GM19467 (cell line): ENCODE measurements around the gene DIMT1.

ENCODE experiments used
- ATAC-seq: cut with Tn5 transposase; IDR thresholded peaks from one replicate; pipeline ENCODE4 v1.9.1; 2021; ENCODE audit warnings: mild to moderate bottlenecking, moderate library complexity; ENCODE audit not compliant: unreplicated experiment

Gene DIMT1

GRCh38 chr5:62371409-62371808 is 32.3 kb downstream of the DIMT1 start:
- ATAC-seq, result no peak

DNA sequence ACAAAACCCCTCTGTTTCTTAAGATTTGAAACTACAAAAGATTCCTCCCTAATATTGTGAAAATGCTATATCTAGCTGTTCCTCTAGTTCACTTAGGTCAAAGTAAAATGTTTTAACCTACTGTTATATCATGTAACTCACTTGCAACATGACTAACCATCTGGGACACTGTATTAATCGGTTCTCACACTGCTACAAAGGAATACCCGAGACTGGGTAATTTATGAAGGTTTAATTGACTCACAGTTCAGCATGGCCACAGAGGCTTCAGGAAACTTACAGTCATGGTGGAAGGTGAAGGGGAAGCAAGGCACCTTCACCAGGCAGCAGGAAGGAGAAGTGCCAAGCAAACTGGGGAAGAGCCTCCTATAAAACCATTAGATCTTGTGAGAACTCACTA is 34.7 kb downstream of the DIMT1 start:
- ATAC-seq, result no peak

- ATAC-seq, result no peak
These were observed 41.0 kb downstream of the DIMT1 start for GRCh38 chr5:62362701-62363100.

DNA sequence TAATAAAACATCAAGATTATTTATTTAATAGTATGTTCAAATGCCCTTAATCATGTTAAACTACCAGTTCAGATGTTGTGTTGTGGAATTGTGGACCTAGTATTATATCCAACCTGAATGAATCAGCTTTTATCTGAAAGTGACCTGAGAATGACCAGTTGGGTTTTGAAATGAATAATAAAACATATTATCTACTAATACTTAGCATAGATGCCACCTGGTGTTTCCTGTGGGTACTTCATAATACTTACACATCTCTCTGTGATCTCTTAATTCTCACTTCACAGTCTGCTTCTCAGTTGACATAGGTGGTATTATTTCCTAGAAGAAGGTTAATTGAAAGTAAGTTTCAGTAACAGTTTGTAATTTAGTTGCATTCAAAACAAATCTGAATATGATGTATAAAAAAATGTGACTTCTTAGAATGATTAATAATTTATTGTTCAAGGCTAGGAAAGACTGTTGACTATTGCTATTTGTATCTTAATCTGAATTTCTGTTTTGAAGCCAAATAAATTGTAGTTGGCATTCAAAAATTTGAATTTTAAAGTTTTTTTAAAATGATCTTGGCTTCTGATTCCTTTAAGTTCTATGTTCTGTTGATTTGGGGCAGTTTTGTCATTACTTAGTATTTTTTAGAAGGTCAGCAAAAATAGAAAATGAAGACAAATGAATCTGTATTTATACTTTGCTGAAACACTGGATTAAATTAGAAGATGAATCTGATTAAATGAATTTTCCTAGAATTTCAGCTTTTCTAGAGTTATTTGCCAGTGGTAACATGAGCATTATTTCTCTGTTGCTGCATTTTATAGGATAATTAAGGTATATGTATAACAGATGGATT is 49.5 kb downstream of the DIMT1 start:
- ATAC-seq, result peak; percentile 71

- no peak for ATAC-seq
These were observed 54.8 kb downstream of the DIMT1 start for GRCh38 chr5:62348723-62349481.

DNA sequence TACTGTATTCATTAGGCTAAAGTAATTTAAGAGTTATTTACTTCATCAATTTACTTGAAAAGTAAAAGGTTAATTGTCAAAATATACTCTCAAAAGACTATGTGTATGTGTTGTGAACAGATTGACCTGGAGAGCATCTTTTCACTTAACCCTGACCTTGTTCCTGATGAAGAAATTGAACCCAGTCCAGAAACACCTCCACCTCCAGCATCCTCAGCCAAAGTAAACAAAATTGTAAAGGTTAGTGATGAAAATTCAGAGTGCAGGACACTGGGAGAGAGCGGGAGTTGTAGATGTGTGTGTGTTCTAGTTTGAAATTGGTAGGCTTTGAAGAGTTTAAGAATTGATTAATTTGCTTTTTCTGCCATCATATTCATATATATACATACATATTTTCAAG is 55.8 kb downstream of the DIMT1 start:
- no peak for ATAC-seq

DNA sequence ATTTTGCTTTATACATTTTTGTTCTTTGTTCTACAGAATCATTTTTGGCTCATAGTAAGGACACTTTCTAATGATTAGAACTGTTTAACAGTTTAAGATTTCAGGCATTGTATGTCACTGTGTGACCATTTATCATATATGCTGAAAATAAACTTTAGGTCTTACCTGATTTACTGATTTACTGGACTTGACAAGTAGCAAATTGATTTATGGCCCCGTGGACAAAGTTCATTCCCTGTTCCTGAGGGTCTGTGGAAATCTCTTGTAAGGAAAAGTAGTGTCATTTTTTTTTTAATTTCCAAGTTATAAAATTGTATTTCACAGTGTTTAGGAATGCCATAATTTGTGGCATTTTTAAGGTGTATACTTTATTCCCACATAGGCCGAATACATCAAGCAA is 57.0 kb downstream of the DIMT1 start:
- no peak for ATAC-seq

DNA sequence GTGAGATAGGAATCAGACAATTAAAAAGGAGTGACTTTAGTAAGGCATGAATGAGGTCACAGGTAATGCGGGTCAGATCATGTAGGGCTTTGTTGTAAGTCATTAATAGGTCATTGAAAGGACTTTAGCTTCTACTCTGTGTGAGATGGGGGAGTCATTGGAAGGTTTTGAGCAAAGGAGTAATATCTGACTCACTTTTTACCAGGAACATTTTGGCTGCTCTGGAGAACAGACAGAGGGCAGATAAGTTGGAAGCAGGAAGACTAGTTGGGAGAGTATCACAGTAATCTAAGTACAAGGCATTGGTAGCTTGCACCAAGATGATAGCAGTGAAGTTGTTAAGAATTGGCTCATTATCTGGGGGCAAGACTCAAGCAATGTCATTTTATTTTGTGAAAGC is 60.3 kb downstream of the DIMT1 start:
- no peak for ATAC-seq

DNA sequence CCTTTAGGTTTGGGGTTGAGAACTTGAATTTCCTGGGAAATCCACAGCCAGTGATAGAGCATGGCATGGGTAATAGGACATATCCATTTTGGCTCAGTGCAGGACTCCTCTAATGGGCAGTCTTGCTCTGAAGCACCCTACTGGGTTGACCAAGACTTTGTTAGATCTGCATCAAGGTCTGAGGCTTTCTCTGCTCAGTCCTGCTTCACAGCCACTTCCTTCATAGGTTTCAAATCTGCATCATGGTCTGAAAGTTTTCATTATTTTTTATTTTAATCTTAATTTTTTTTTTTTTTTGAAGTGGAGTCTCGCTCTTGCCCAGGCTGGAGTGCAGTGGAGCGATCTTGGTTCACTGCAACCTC is 61.2 kb downstream of the DIMT1 start:
- peak; percentile 31 for ATAC-seq

GRCh38 chr5:62341783-62342475 is 61.8 kb downstream of the DIMT1 start:
- ATAC-seq, result peak; percentile 57

DNA sequence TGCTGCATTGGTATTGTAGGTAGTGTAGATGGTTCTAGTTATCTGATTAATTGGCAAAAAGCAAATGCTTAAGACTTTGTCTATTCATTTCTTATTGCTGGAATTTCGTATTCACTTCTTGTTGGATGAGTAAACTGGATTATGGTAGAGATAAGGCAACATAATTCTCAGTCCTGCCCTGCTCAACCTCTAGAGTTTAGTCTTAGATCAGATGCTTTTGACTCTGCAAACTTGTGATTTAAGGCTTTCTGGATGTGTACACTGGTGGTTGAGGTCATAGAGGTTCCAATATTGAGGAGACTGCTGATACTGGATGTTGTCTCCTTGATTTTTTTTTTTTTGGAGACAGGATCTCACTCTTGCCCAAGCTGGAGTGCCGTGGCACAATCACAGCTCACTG is 62.7 kb downstream of the DIMT1 start:
- ATAC-seq, result no peak

GRCh38 chr5:62340392-62340791 is 63.3 kb downstream of the DIMT1 start:
- no peak for ATAC-seq
